IPS-NIHi11 (cell line): Measurements from ENCODE around the gene POTEI.
"Not testable (repeated sequence)": the region's sequence is repeated elsewhere in the genome, so short reads cannot be mapped to it uniquely, and the experiment has no call there.

ENCODE experiments used
- DNase-seq: peaks from one replicate; pipeline ENCODE4 v3.0.0; 2012; ENCODE audit warnings: mixed read lengths, low spot score

POTEI gene

GRCh38 chr2:130509228-130509627 lies at the start of gene POTEI:
Gene POTEI, minus strand, starts transcription at chr2:130509328. Its CDS starts 93 bp downstream, at chr2:130509235.
- not testable (repeated sequence) for DNase-seq

GRCh38 chr2:130556441-130556840 lies 47.3 kb upstream of the POTEI start:
- not testable (repeated sequence) for DNase-seq

DNA sequence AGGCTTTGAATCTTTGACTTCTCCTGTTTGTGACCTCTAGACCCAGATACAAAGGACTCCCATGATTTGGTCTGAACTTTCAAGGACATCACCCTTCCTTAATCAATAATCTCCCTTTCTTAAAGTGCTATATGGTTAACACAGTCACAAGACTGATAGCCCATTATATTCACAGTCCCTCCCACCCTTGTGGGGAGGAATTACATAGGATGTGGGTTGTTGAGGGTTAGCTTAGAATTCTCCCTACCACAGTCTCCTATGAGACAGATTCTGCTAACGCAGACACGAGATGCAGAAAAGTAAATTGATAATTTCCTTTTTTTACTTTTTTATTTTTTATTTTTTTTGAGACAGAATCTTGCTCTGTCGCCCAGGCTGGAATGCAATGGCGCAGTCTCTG lies 45.0 kb upstream of the POTEI start:
- DNase-seq, result not testable (repeated sequence)

DNA sequence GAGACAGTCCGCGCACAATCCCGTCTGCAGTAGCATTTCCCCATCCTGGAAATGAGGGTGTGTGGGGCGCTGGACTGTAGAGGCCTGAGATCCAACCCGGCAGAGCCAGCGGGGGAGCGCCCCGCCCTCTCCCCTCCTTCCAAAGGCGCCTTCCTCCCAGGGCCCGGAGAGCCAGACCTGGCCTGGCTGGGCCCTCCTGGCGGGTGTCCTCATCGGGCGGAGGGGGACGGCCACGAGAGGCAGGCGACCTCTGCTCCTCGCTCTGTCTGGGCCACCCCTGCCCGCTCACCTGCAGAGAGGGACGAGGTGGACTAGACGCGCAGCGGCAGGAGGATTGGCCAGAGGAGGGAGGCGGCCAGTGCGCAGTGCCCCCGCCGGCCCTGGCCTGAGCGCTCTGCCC lies 40.3 kb upstream of the POTEI start:
- not testable (repeated sequence) for DNase-seq

DNA sequence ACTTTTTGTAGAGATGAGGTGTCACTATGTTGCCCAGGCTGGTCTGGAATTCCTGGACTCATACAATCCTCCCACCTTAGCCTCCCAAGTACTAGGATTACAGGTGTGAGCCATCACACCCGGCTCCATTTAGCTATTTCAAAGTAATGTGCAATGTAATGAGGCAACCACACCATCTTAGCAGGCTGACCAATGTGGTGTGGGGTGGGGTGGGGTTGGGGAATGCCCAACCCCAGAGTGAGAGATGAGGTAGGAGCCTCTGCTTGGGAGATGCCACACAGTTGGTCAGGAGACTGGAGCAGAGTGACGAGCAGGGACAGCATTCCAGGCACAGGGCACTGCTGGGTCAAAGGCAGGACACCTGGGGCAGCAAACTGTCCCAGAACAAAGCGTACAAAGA lies 39.3 kb upstream of the POTEI start:
- not testable (repeated sequence) for DNase-seq

- not testable (repeated sequence) for DNase-seq
These were observed 35.9 kb upstream of the POTEI start for GRCh38 chr2:130544978-130545377.

DNA sequence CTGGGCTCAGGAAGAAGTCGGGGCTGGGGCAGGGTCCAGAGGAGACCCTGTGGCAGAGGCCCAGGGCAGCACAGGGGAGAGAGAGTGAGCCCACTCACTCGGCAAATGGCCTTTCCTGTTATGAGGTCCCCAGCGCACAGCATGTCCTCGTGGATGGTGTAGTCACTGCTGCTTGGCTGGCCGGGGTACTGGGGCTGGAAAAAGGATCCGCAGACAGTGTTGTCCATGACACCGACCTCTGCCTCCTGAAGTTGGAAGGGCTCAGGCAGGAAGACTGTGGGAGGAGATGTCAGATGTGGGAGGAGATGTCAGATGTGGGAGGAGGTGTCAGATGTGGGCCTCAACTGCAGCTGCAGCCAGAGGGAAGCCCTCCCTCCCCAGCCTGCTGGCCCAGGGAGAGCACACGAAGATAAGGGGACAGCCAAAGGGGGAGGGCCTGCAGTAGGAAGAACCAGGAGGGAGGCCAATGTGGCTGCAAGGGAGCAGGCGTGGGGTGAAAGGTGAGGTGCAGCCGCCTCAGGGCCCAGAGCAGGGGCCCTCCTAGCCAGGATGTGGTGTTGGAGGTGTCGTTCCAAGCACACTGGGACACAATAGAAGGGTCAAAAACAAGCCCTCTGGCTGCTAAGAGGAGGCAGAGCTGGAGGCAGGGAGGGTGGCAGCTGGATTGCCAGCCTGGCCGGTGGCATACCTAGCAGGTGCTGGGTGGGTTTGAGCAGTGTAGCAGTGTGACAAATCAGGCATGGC lies 34.8 kb upstream of the POTEI start:
- not testable (repeated sequence) for DNase-seq

GRCh38 chr2:130542789-130543188 lies 33.7 kb upstream of the POTEI start:
- DNase-seq, result not testable (repeated sequence)

- DNase-seq, result not testable (repeated sequence)
These were observed 29.1 kb upstream of the POTEI start for GRCh38 chr2:130538271-130538670.

DNA sequence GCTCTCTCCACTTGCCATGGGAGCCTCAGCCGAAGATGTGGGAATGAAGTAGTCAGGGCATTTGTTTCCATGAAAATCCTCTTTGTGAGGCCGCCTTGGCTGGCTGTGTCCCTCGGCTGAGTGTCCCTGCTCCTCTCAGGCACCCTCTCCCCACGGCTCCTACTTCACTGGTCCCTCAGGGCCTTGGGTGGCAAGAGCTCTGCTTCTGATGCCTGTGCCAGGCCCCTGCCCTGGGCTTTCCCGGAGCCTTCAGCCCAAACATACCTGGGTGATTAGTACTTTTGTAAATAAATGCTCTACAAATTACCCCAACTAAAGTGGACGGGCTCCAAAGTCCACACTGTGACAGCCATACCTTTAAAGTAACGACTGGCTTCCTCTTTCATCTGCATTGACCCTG lies 27.5 kb upstream of the POTEI start:
- not testable (repeated sequence) for DNase-seq

DNA sequence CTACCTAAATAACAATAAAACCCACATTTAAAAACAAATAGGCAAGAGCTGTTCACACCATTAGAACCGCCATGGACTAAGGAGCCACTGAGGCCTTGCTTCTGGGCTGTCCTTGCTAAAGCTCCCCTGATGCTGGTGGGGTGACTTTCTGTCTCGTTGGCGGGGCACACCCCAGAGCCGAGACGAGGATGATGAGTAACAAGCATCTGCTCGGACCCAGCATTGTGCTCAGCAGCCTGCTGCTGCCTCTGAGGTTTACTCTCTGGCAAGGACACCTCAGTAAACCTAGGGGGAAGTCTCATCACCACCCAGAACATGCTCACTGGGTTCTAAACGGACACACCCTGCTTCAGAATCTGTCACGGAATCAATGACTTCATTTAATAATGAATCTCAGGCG lies 22.5 kb upstream of the POTEI start:
- DNase-seq, result not testable (repeated sequence)

GRCh38 chr2:130531225-130531624 lies 22.1 kb upstream of the POTEI start:
- not testable (repeated sequence) for DNase-seq

GRCh38 chr2:130530212-130530611 lies 21.1 kb upstream of the POTEI start:
- DNase-seq, result not testable (repeated sequence)

- not testable (repeated sequence) for DNase-seq
These were observed 20.4 kb upstream of the POTEI start for GRCh38 chr2:130529545-130529944.

GRCh38 chr2:130527365-130527967 lies 18.3 kb upstream of the POTEI start:
- DNase-seq, result not testable (repeated sequence)

GRCh38 chr2:130522390-130522789 lies 13.3 kb upstream of the POTEI start:
- DNase-seq, result not testable (repeated sequence)

DNA sequence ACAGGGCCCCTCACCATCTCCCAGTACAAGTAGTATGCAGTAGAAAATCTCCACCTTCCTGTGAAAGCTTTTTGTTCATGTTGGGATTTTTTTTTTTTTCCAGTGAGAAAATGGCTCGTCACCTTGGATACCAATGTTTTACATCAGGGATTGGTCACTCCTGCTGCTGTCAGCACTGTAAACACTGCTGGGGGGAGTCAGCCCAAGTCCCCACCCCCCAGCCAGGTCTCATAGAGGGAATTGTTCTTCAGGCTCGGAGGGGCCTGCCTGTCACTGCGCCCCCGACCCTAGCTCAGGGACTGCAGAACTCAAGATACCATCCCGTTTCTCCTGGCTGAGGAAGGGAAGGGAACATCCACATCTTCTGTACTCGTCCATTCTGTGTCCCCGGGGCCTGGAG lies 11.9 kb upstream of the POTEI start, which contains the start of gene CFC1B:
Gene CFC1B (plus strand): TSS at position 231 of the 400 bp plus-strand sequence. CDS start 263 bp downstream, outside the sequence.
- not testable (repeated sequence) for DNase-seq

DNA sequence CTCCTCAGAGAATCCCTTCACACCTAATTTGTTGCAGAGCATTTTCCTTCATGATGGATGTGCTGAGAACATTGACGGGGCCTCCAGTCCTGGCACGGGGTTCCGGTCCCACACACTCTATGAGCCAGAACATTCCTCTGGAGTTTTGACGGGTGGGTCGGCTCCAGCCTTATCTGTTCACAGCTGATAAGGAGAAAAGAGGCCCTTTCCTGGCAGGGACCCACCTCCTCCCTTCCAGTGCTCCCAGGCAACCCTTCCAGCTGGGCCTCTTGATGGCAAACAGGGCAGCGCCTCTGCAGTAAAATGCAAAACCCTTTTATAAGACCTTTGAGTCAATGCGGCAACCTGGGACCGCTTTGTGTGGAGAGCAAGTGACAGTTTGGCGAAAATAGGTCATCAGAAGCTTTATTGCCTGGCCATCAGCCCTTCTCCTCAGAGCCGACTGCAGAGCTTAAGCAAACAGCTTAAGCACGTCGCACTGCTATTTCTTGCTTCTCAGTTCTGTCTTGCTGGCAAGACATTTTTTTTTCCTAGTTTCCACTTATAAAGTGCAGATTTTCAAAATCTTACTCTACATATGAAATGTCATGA lies 9.5 kb upstream of the POTEI start:
- not testable (repeated sequence) for DNase-seq

- not testable (repeated sequence) for DNase-seq
These were observed 2.8 kb upstream of the POTEI start for GRCh38 chr2:130511747-130512451.

DNA sequence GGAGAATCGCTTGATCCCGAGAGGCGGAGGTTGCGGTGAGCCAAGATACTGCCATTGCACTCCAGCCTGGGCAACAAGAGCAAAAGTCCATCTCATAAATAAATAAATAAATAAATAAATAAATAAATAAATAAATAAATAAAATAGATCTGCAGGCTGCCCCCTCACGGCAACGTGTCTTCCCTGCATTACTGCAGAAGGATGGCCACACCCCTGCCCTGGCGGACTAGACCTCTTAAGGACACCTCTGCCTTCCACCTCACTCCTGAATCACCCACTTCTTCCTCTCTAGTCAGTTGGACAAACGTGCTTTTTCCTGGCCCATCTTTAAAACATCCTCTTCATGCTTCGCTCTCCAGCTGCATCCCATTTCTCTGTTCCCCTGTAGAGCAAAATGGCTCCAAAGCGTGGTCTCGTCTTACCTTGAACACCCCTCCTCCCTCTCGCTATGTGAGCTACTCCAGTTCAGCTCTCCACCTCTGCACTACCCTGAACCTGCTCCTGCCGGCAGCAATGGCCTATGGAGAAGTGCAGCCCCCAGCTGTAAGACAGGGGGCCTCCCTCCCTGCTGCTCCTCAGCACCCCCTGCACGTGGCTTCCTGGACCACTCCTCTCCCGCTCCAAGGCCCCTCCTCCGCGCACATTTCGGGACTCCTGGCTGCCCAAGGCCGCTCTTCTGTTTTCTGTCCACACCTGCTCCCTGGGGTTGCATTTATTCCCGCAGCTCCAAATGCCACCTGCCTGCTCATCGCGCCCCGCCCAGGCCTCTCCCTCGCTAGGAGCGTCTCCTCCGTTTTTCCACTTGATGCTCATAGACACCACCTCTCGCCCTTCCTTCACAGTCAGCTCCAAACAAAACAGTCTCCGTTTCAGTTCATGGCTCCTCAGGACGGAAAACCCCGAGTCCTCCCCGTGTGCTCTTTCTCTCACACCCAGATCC lies 1.9 kb upstream of the POTEI start:
- not testable (repeated sequence) for DNase-seq

GRCh38 chr2:130491073-130491472 lies 18.1 kb downstream of the POTEI start:
- not testable (repeated sequence) for DNase-seq
